A673 (cell line): ENCODE data around the gene CTNNA3.

Experiments used
- CTCF ChIP-seq: fragments of 300-800, 200-600 bp; sonication (generic); conservative IDR thresholded peaks from 2 replicates; pipeline ENCODE4 v1.5.1; 2017; ENCODE audit warnings: low read depth, mild to moderate bottlenecking, antibody characterized with exemption, low read length, moderate library complexity, mixed read lengths
- EZH2 ChIP-seq: fragments of 200-600 bp; sonication (generic); IDR thresholded peaks from 2 replicates; pipeline ENCODE4 v1.6.1; 2017; ENCODE audit warnings: borderline replicate concordance, low read depth, mild to moderate bottlenecking, mixed read lengths, antibody characterized with exemption, low read length; ENCODE audit not compliant: poor library complexity, severe bottlenecking

- TF ChIP-seq EZH2: no peak
- no peak for TF ChIP-seq CTCF
These were observed 74.2 kb downstream of the CTNNA3 start for GRCh38 chr10:67621834-67622233.
